OCI-LY1 (cell line): ENCODE measurements around the gene DHX38.

Experiments used
- H2AFZ ChIP-seq: fragments of 200-600 bp; sonication (generic), shearing (Covaris generic); 2 replicates; pipeline ENCODE4 v1.6.0; 2014; ENCODE audit warnings: antibody characterized with exemption, mild to moderate bottlenecking, low read length
- H3F3A ChIP-seq: fragments of 200-600 bp; sonication (generic), shearing (Covaris generic); 2 replicates; pipeline ENCODE4 v1.6.0; 2014; ENCODE audit warnings: mild to moderate bottlenecking, antibody characterized with exemption, low read length, moderate library complexity; ENCODE audit not compliant: insufficient read depth
- H3K27ac ChIP-seq: fragments of 200-600 bp; sonication (generic); 2 replicates; pipeline ENCODE4 v1.5.1; 2014; ENCODE audit warnings: low read length, mixed run types, mild to moderate bottlenecking, low read depth; ENCODE audit not compliant: poor library complexity, severe bottlenecking
- H3K27me3 ChIP-seq: fragments of 200-600 bp; sonication (generic); 2 replicates; pipeline ENCODE4 v1.6.0; 2014; ENCODE audit warnings: antibody characterized with exemption, mild to moderate bottlenecking, low read length, moderate library complexity; ENCODE audit not compliant: insufficient read depth
- H3K36me3 ChIP-seq: fragments of 200-600 bp; sonication (generic); 2 replicates; pipeline ENCODE4 v1.6.1; 2014; ENCODE audit warnings: mild to moderate bottlenecking, antibody characterized with exemption, low read length, moderate library complexity, mixed read lengths; ENCODE audit not compliant: insufficient read depth
- H3K4me1 ChIP-seq: fragments of 200-600 bp; sonication (generic); 2 replicates; pipeline ENCODE4 v1.5.1; 2014; ENCODE audit warnings: mild to moderate bottlenecking, low read length, moderate library complexity; ENCODE audit not compliant: insufficient read depth, severe bottlenecking
- H3K4me2 ChIP-seq: fragments of 200-600 bp; sonication (generic), shearing (Covaris generic); 2 replicates; pipeline ENCODE4 v1.6.1; 2014; ENCODE audit warnings: low read length
- H3K4me3 ChIP-seq: fragments of 200-600 bp; sonication (generic); 2 replicates; pipeline ENCODE4 v1.5.1; 2014; ENCODE audit warnings: low read length, low read depth, mild to moderate bottlenecking, mixed read lengths; ENCODE audit not compliant: poor library complexity, severe bottlenecking
- H3K79me2 ChIP-seq: fragments of 200-600 bp; shearing (Covaris generic); 2 replicates; pipeline ENCODE4 v1.6.1; 2016; ENCODE audit warnings: mixed run types, low read length, mixed read lengths; ENCODE audit not compliant: insufficient read depth
- H3K9ac ChIP-seq: fragments of 200-600 bp; sonication (generic), shearing (Covaris generic); 2 replicates; pipeline ENCODE4 v1.6.1; 2014; ENCODE audit warnings: mild to moderate bottlenecking, low read length, mixed read lengths
- H3K9me2 ChIP-seq: fragments of 200-600 bp; sonication (generic), shearing (Covaris generic); 2 replicates; pipeline ENCODE4 v1.6.1; 2014; ENCODE audit warnings: low read depth, mild to moderate bottlenecking, low read length, mixed read lengths
- H3K9me3 ChIP-seq: fragments of 200-600 bp; shearing (Covaris generic); 2 replicates; pipeline ENCODE4 v1.6.1; 2014; ENCODE audit warnings: low read length, mixed read lengths
- H4K20me1 ChIP-seq: fragments of 200-600 bp; sonication (generic), shearing (Covaris generic); 2 replicates; pipeline ENCODE4 v1.6.0; 2016; ENCODE audit warnings: mild to moderate bottlenecking, low read length; ENCODE audit not compliant: insufficient read depth
- CTCF ChIP-seq: fragments of 200-600 bp; sonication (generic), shearing (Covaris generic); IDR thresholded peaks from 2 replicates; pipeline ENCODE4 v1.5.1; 2017; ENCODE audit warnings: mild to moderate bottlenecking, antibody characterized with exemption, low read length, moderate library complexity, mixed read lengths
- EZH2 ChIP-seq: fragments of 200-600 bp; sonication (generic), shearing (Covaris generic); IDR thresholded peaks from 2 replicates; pipeline ENCODE4 v1.8.0; 2017; ENCODE audit warnings: borderline replicate concordance, mixed run types, mild to moderate bottlenecking, antibody characterized with exemption, low read length, moderate library complexity, mixed read lengths

Gene DHX38

DNA sequence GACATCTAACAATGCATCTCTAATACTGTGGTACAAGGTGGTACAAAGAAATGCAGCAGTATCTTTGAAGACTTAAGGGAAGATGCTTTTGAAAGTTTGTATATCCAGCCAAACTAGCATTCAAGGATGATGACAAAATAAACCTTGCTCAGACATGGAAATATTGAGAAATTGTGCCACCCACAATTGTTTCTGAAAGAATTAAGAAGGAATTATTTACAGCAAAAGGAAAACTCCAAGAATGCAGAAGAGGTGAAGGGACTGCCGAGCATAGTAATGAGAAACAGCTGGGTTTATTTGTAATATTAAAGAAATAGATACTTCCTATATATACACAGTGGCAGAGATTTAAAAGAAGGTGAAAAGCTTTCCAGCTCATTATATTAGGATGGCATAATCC, 48.8 kb downstream of the DHX38 start:
- Histone ChIP-seq H3K27ac (no peak overlapping the region), H2AFZ (no peak overlapping the region), H3K4me2 (no peak overlapping the region)

GRCh38 chr16:72149676-72150464, 56.2 kb downstream of the DHX38 start:
- TF ChIP-seq EZH2 (no peak), CTCF (peak; percentile 26; the same call in 1 of the 2 replicates)
- Histone ChIP-seq H4K20me1 (no peaks in the 10 kb centered on the region), H3K9ac (no peak overlapping the region), H3F3A (no peaks in the 10 kb centered on the region), H3K27me3 (no peaks in the 10 kb centered on the region), H3K27ac (no peak overlapping the region), H2AFZ (no peak overlapping the region), H3K4me2 (no peak overlapping the region), H3K4me1 (no peaks in the 10 kb centered on the region), H3K9me3 (no peaks in the 10 kb centered on the region), H3K4me3 (no peak overlapping the region), H3K9me2 (no peaks in the 10 kb centered on the region), H3K79me2 (no peaks in the 10 kb centered on the region), H3K36me3 (no peaks in the 10 kb centered on the region)

More for the DNA sequence above, 48.8 kb downstream of the DHX38 start:
- Histone ChIP-seq H3K9ac (no peak overlapping the region), H3F3A (no peaks in the 10 kb centered on the region), H3K4me3 (no peak overlapping the region), H3K79me2 (no peaks in the 10 kb centered on the region), H3K36me3 (no peaks in the 10 kb centered on the region), H3K9me3 (no peaks in the 10 kb centered on the region), H3K4me1 (no peaks in the 10 kb centered on the region), H4K20me1 (no peaks in the 10 kb centered on the region), H3K9me2 (no peaks in the 10 kb centered on the region), H3K27me3 (no peaks in the 10 kb centered on the region)
- TF ChIP-seq CTCF (no peak), EZH2 (no peak)

DNA sequence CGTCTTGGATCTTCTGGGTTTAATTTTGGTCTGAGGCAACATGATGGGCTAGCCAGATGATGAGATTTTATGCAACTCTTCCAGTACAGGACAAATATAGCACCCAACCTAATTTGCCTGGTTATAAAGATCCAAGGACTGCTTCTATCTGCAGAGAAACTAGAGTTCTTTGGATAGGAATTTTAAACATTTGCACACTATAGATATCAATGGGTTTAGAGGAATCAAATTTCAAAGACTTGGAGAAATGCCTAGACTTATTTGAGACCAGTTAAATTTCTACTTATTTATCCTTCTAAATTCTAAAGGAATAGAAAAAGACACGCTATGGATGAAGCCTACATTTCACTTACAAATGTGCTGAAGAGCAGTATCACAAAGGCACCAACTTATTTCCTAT, 65.7 kb downstream of the DHX38 start:
- no peak overlapping the region for H3K27ac ChIP-seq
- H3F3A ChIP-seq, result no peaks in the 10 kb centered on the region
- H3K27me3 ChIP-seq, result no peaks in the 10 kb centered on the region
- no peaks in the 10 kb centered on the region for H3K4me1 ChIP-seq
- no peaks in the 10 kb centered on the region for H3K79me2 ChIP-seq
- no peaks in the 10 kb centered on the region for H3K9me3 ChIP-seq
- no peak for TF ChIP-seq CTCF
- no peak for TF ChIP-seq EZH2
- no peak overlapping the region for H2AFZ ChIP-seq
- no peak overlapping the region for H3K4me2 ChIP-seq
- no peaks in the 10 kb centered on the region for H3K36me3 ChIP-seq
- H3K9ac ChIP-seq, result no peak overlapping the region
- no peaks in the 10 kb centered on the region for H4K20me1 ChIP-seq
- H3K4me3 ChIP-seq, result no peak overlapping the region
- no peaks in the 10 kb centered on the region for H3K9me2 ChIP-seq
